LNCAP (cell line): ENCODE measurements around the gene CCDC148.

Experiments
- CTCF ChIP-seq: fragments of 450-650 bp; IDR thresholded peaks from 2 replicates; pipeline ENCODE4 v1.5.1; 2017; ENCODE audit warnings: mild to moderate bottlenecking

The CCDC148 gene

GRCh38 chr2:158276619-158277471, 179.7 kb downstream of the CCDC148 start:
- TF ChIP-seq CTCF: no peak

- no peak for TF ChIP-seq CTCF
Observed at GRCh38 chr2:158273791-158274190, 182.8 kb downstream of the CCDC148 start.

GRCh38 chr2:158270536-158270935, 186.0 kb downstream of the CCDC148 start:
- no peak for TF ChIP-seq CTCF

- TF ChIP-seq CTCF: no peak
Observed at GRCh38 chr2:158269143-158269542, 187.4 kb downstream of the CCDC148 start.

GRCh38 chr2:158266111-158266510, 190.4 kb downstream of the CCDC148 start:
- TF ChIP-seq CTCF: no peak

GRCh38 chr2:158255257-158255656, 201.3 kb downstream of the CCDC148 start:
- no peak for TF ChIP-seq CTCF

- no peak for TF ChIP-seq CTCF
Observed at GRCh38 chr2:158253170-158253569, 203.4 kb downstream of the CCDC148 start.
